ENCODE data around the gene POTEF. TPM values are rescaled to one million over a fixed set of nuclear protein-coding genes. Genes with fewer than 3 reads are reported as not detected.
"Not testable (repeated sequence)": the region's sequence is repeated elsewhere in the genome, so short reads cannot be mapped to it uniquely, and the experiment has no call there.

The POTEF gene
- total RNA-seq, 1 donor from 2014 or later = 25.0 TPM

GRCh38 chr2:130154773-130155765 is 26.0 kb upstream of the POTEF start:
- no peak overlapping the region for H3K4me3 Mint-ChIP-seq
- no peaks in the 10 kb centered on the region for H3K4me1 Mint-ChIP-seq (ENCODE audit: unreplicated experiment)
- H3K36me3 Mint-ChIP-seq = no peaks in the 10 kb centered on the region

GRCh38 chr2:130154423-130154770 is 25.4 kb upstream of the POTEF start:
- not testable (repeated sequence) for DNase-seq (ENCODE audit: extremely low spot score, unreplicated experiment); H3K4me3 Mint-ChIP-seq; H3K4me1 Mint-ChIP-seq (ENCODE audit: unreplicated experiment); H3K9me3 Mint-ChIP-seq; H3K36me3 Mint-ChIP-seq; H3K27me3 Mint-ChIP-seq; H3K27ac Mint-ChIP-seq

More at GRCh38 chr2:130154773-130155765, 26.0 kb upstream of the POTEF start:
- Mint-ChIP-seq H3K27ac (no peak overlapping the region), H3K9me3 (no peaks in the 10 kb centered on the region), H3K27me3 (no peaks in the 10 kb centered on the region)
- no peak for DNase-seq (ENCODE audit: extremely low spot score, unreplicated experiment)
- TF ChIP-seq CTCF (conservative IDR thresholded peaks at IDR 0.05) = no peak

GRCh38 chr2:130153721-130154422 is 24.9 kb upstream of the POTEF start:
- not testable (repeated sequence) for H3K36me3 Mint-ChIP-seq, H3K9me3 Mint-ChIP-seq, H3K27ac Mint-ChIP-seq

GRCh38 chr2:130152816-130153595 is 24.0 kb upstream of the POTEF start:
- H3K27ac Mint-ChIP-seq = no peak overlapping the region
- H3K9me3 Mint-ChIP-seq = no peaks in the 10 kb centered on the region
- no peak for DNase-seq (ENCODE audit: extremely low spot score, unreplicated experiment)
- TF ChIP-seq CTCF (conservative IDR thresholded peaks at IDR 0.05) = no peak
- H3K36me3 Mint-ChIP-seq = no peaks in the 10 kb centered on the region
- no peaks in the 10 kb centered on the region for H3K27me3 Mint-ChIP-seq
- no peak overlapping the region for H3K4me3 Mint-ChIP-seq
- H3K4me1 Mint-ChIP-seq (ENCODE audit: unreplicated experiment) = no peaks in the 10 kb centered on the region

More at GRCh38 chr2:130153721-130154422, 24.9 kb upstream of the POTEF start:
- H3K4me1 Mint-ChIP-seq (ENCODE audit: unreplicated experiment); H3K27me3 Mint-ChIP-seq; H3K4me3 Mint-ChIP-seq; DNase-seq (ENCODE audit: extremely low spot score, unreplicated experiment): not testable (repeated sequence)

GRCh38 chr2:130152136-130152815 is 23.3 kb upstream of the POTEF start:
- H3K36me3 Mint-ChIP-seq; H3K4me1 Mint-ChIP-seq (ENCODE audit: unreplicated experiment); H3K9me3 Mint-ChIP-seq; H3K4me3 Mint-ChIP-seq; H3K27ac Mint-ChIP-seq; H3K27me3 Mint-ChIP-seq; DNase-seq (ENCODE audit: extremely low spot score, unreplicated experiment): not testable (repeated sequence)

- not testable (repeated sequence) for H3K4me3 Mint-ChIP-seq; DNase-seq (ENCODE audit: extremely low spot score, unreplicated experiment); H3K27ac Mint-ChIP-seq; H3K4me1 Mint-ChIP-seq (ENCODE audit: unreplicated experiment); H3K9me3 Mint-ChIP-seq; H3K36me3 Mint-ChIP-seq; H3K27me3 Mint-ChIP-seq
Measured at GRCh38 chr2:130151145-130151512, 22.1 kb upstream of the POTEF start.

Data from type B pancreatic cell (in vitro differentiated cells).